IMR-90 (cell line): ENCODE results near the gene EPHB6.

Experiments
- BHLHE40 ChIP-seq: fragments of 150-350 bp; IDR thresholded peaks from 2 replicates; pipeline ENCODE4 v1.6.1; 2016; ENCODE audit warnings: mild to moderate bottlenecking, low read depth, low read length
- CEBPB ChIP-seq: IDR thresholded peaks from 2 replicates; pipeline ENCODE4 v1.6.1; 2012; ENCODE audit warnings: low read depth, low read length, improper control_type of control experiment
- CHD1 ChIP-seq: IDR thresholded peaks from 2 replicates; pipeline ENCODE4 v1.6.1; 2012; ENCODE audit warnings: low read depth, low read length, improper control_type of control experiment
- ELK1 ChIP-seq: fragments of 150-350 bp; IDR thresholded peaks from 2 replicates; pipeline ENCODE4 v1.6.1; 2016; ENCODE audit warnings: low read depth, mild to moderate bottlenecking, low read length, moderate library complexity, borderline replicate concordance
- MAFK ChIP-seq: IDR thresholded peaks from 2 replicates; pipeline ENCODE4 v1.6.1; 2012; ENCODE audit warnings: low read depth, low read length, improper control_type of control experiment
- MAZ ChIP-seq: IDR thresholded peaks from 2 replicates; pipeline ENCODE4 v1.6.1; 2012; ENCODE audit warnings: low read depth, mild to moderate bottlenecking, low read length, improper control_type of control experiment, moderate library complexity, borderline replicate concordance
- MXI1 ChIP-seq: IDR thresholded peaks from 2 replicates; pipeline ENCODE4 v1.6.1; 2012; ENCODE audit warnings: low read depth, mild to moderate bottlenecking, low read length, moderate library complexity, borderline replicate concordance
- POLR2A ChIP-seq: IDR thresholded peaks from 2 replicates; pipeline ENCODE4 v1.6.1; 2012; ENCODE audit warnings: mild to moderate bottlenecking, low read depth, low read length
- RAD21 ChIP-seq: IDR thresholded peaks from 2 replicates; pipeline ENCODE4 v1.6.1; 2012; ENCODE audit warnings: low read length, improper control_type of control experiment
- RCOR1 ChIP-seq: IDR thresholded peaks from 2 replicates; pipeline ENCODE4 v1.6.1; 2012; ENCODE audit warnings: mild to moderate bottlenecking, low read length, improper control_type of control experiment; ENCODE audit not compliant: insufficient replicate concordance
- RFX5 ChIP-seq: IDR thresholded peaks from 2 replicates; pipeline ENCODE4 v1.8.0; 2012; ENCODE audit warnings: low read depth, mild to moderate bottlenecking, low read length, moderate library complexity
- TF ChIP-seq, protein P1 (sequence below): conservative IDR thresholded peaks from 2 replicates; pipeline ENCODE4 v1.5.1; 2012; ENCODE audit warnings: mild to moderate bottlenecking, low read depth, low read length, improper control_type of control experiment

GRCh38 chr7:142884286-142884640 lies 29.4 kb downstream of the EPHB6 start:
- TF ChIP-seq, protein P1, sequence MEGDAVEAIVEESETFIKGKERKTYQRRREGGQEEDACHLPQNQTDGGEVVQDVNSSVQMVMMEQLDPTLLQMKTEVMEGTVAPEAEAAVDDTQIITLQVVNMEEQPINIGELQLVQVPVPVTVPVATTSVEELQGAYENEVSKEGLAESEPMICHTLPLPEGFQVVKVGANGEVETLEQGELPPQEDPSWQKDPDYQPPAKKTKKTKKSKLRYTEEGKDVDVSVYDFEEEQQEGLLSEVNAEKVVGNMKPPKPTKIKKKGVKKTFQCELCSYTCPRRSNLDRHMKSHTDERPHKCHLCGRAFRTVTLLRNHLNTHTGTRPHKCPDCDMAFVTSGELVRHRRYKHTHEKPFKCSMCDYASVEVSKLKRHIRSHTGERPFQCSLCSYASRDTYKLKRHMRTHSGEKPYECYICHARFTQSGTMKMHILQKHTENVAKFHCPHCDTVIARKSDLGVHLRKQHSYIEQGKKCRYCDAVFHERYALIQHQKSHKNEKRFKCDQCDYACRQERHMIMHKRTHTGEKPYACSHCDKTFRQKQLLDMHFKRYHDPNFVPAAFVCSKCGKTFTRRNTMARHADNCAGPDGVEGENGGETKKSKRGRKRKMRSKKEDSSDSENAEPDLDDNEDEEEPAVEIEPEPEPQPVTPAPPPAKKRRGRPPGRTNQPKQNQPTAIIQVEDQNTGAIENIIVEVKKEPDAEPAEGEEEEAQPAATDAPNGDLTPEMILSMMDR: no peak
- TF ChIP-seq MXI1 (no peak), MAZ (no peak), RFX5 (no peak), POLR2A (no peak), CEBPB (no peak), MAFK (no peak), CHD1 (no peak), BHLHE40 (no peak), RCOR1 (no peak), RAD21 (no peak), ELK1 (no peak)
